CD4-positive, alpha-beta T cell (primary cell): Measurements from ENCODE around the gene SDK1. TPM values are rescaled to one million over a fixed set of nuclear protein-coding genes. Genes with fewer than 3 reads are reported as not detected.

Experiments used
- ATAC-seq: fragments of 200-7000 bp; cut with Tn5 transposase; one replicate; pipeline ENCODE4 v1.10.0; 2022; ENCODE audit warnings: mild to moderate bottlenecking; ENCODE audit not compliant: poor library complexity
- CTCF ChIA-PET: fragments of 350-600 bp; sonication (Branson Sonifier 250); formaldehyde crosslinking; loops from one replicate; lab custom pipeline; 2021; ENCODE audit warnings: antibody characterized with exemption, inconsistent platforms; lab: Charles Lee
- POLR2A ChIA-PET: fragments of 350-600 bp; sonication (Branson Sonifier 250); formaldehyde crosslinking; loops from one replicate; lab custom pipeline; 2021; ENCODE audit warnings: antibody characterized with exemption, inconsistent platforms; lab: Charles Lee
- DNase-seq, 14 experiments: peaks; one replicate each; pipeline ENCODE4 v3.0.0-alpha.2; 2013 to 2020; ENCODE audit warnings: mixed read lengths in 2 of 14
- H3K27ac ChIP-seq, 2 donors: one replicate each; pipeline versions ENCODE4 v1.5.1 to v1.7.0; 2013; ENCODE audit warnings: low read length in 2 of 2, low read depth in 1 of 2, mild to moderate bottlenecking in 1 of 2
- H3K27me3 ChIP-seq, 2 experiments: 1 replicate in 1 of 2; 2 replicates in 1 of 2; pipeline versions ENCODE4 v1.6.1 to v1.7.0; 2013; ENCODE audit warnings: low read length in 2 of 2, control low read depth in 1 of 2, mild to moderate bottlenecking in 1 of 2, moderate library complexity in 1 of 2; ENCODE audit not compliant: insufficient read depth in 2 of 2, control insufficient read depth in 1 of 2
- H3K36me3 ChIP-seq: one replicate; pipeline ENCODE4 v1.6.1; 2013; ENCODE audit warnings: low read length, control low read depth; ENCODE audit not compliant: insufficient read depth
- H3K4me1 ChIP-seq: one replicate; pipeline ENCODE4 v1.6.1; 2013; ENCODE audit warnings: low read length, control low read depth; ENCODE audit not compliant: insufficient read depth
- H3K4me3 ChIP-seq: one replicate; pipeline ENCODE4 v1.5.1; 2013; ENCODE audit warnings: mild to moderate bottlenecking, low read length, moderate library complexity
- H3K9me3 ChIP-seq, 2 experiments: 1 replicate in 1 of 2; 2 replicates in 1 of 2; pipeline versions ENCODE4 v1.6.1 to v1.7.0; 2013; ENCODE audit warnings: low read length in 2 of 2, mild to moderate bottlenecking in 2 of 2, control low read depth in 1 of 2, moderate library complexity in 1 of 2; ENCODE audit not compliant: control insufficient read depth in 1 of 2, insufficient read depth in 1 of 2
- H3K27ac Mint-ChIP-seq: one replicate; pipeline ENCODE4 v1.8.0; 2020; ENCODE audit warnings: mixed read lengths
- H3K27me3 Mint-ChIP-seq: one replicate; pipeline ENCODE4 v1.8.0; 2021; ENCODE audit warnings: mixed read lengths
- H3K36me3 Mint-ChIP-seq: one replicate; pipeline ENCODE4 v1.8.0; 2021; ENCODE audit warnings: low read depth, mixed read lengths
- H3K4me1 Mint-ChIP-seq: one replicate; pipeline ENCODE4 v1.8.0; 2021; ENCODE audit warnings: low read depth, mixed read lengths
- H3K4me3 Mint-ChIP-seq: one replicate; pipeline ENCODE4 v1.8.0; 2020; ENCODE audit warnings: mild to moderate bottlenecking, mixed read lengths
- H3K9me3 Mint-ChIP-seq: one replicate; pipeline ENCODE4 v1.8.0; 2020; ENCODE audit warnings: mixed read lengths
- CTCF ChIP-seq: fragments of 200-600 bp; IDR thresholded peaks from one replicate; pipeline ENCODE4 v1.8.0; 2022; ENCODE audit warnings: antibody characterized with exemption, mild to moderate bottlenecking
- intact Hi-C, 2 experiments: fragments of 100-400 bp; cut with DNase I in 1 of 2; cut with micrococcal nuclease in 1 of 2; formaldehyde crosslinking; loops; one replicate each; pipeline versions ENCODE4 v1.15.1 to v1.9.0; 2023 to 2025; cut with DNase I, micrococcal nuclease
- total RNA-seq, 174 experiments: library from RNA in 2 of 174; stranded (reverse) in 2 of 174; gene quantifications; one replicate each; pipeline ENCODE4 v1.2.3 and lab custom pipeline; 2021 to 2026

SDK1 gene
- total RNA-seq, 2 experiments from 2014 or later = 1.1 to 1.3 TPM

GRCh38 chr7:3265388-3265787 lies 35.7 kb upstream of the SDK1 start:
- Histone ChIP-seq H3K4me3 (no peak overlapping the region), H3K27me3 (peaks cover 2 to 5% of the 10 kb centered on the region in 2 experiments), H3K4me1 (no peaks in the 10 kb centered on the region), H3K9me3 (no peaks in the 10 kb centered on the region), H3K27ac (no peak overlapping the region), H3K36me3 (no peaks in the 10 kb centered on the region)
- peaks cover 34% of the 10 kb centered on the region for H3K27me3 Mint-ChIP-seq
- H3K9me3 Mint-ChIP-seq = no peaks in the 10 kb centered on the region
- ChIA-PET POLR2A (no interaction called here), CTCF (no interaction called here)
- no peak overlapping the region for H3K4me3 Mint-ChIP-seq
- H3K27ac Mint-ChIP-seq = no peak overlapping the region
- intact Hi-C loops = no loop called here
- ATAC-seq = no peak
- no peak for TF ChIP-seq CTCF
- no peaks in the 10 kb centered on the region for H3K36me3 Mint-ChIP-seq
- no peaks in the 10 kb centered on the region for H3K4me1 Mint-ChIP-seq
- no peak for DNase-seq

- ATAC-seq = no peak
- CTCF ChIA-PET = no interaction called here
Measured at GRCh38 chr7:3266240-3266639, 34.8 kb upstream of the SDK1 start.

GRCh38 chr7:3267966-3268690 lies 32.9 kb upstream of the SDK1 start:
- H3K36me3 ChIP-seq = no peaks in the 10 kb centered on the region
- no peak overlapping the region for H3K27ac Mint-ChIP-seq
- ATAC-seq = no peak
- H3K27me3 ChIP-seq = peaks cover 0 to 2% of the 10 kb centered on the region in 2 experiments
- no peak overlapping the region for H3K4me3 ChIP-seq
- H3K36me3 Mint-ChIP-seq = no peaks in the 10 kb centered on the region
- peaks cover 23% of the 10 kb centered on the region for H3K27me3 Mint-ChIP-seq
- no peaks in the 10 kb centered on the region for H3K4me1 Mint-ChIP-seq
- ChIA-PET CTCF (no interaction called here), POLR2A (no interaction called here)
- DNase-seq = no peak
- no peak overlapping the region for H3K4me3 Mint-ChIP-seq
- H3K4me1 ChIP-seq = no peaks in the 10 kb centered on the region
- no peaks in the 10 kb centered on the region for H3K9me3 ChIP-seq
- H3K27ac ChIP-seq = no peak overlapping the region
- intact Hi-C loops = no loop called here
- H3K9me3 Mint-ChIP-seq = no peaks in the 10 kb centered on the region
- no peak for TF ChIP-seq CTCF

More at GRCh38 chr7:3266240-3266639, 34.8 kb upstream of the SDK1 start:
- no peaks in the 10 kb centered on the region for H3K36me3 ChIP-seq
- TF ChIP-seq CTCF = no peak
- intact Hi-C loops = no loop called here
- POLR2A ChIA-PET = no interaction called here
- H3K27ac ChIP-seq = no peak overlapping the region
- H3K36me3 Mint-ChIP-seq = no peaks in the 10 kb centered on the region
- H3K9me3 Mint-ChIP-seq = no peaks in the 10 kb centered on the region
- no peak overlapping the region for H3K4me3 ChIP-seq
- H3K4me3 Mint-ChIP-seq = no peak overlapping the region
- no peak overlapping the region for H3K27ac Mint-ChIP-seq
- peaks cover 0 to 2% of the 10 kb centered on the region in 2 experiments for H3K27me3 ChIP-seq
- H3K4me1 ChIP-seq = no peaks in the 10 kb centered on the region
- H3K4me1 Mint-ChIP-seq = no peaks in the 10 kb centered on the region
- H3K9me3 ChIP-seq = no peaks in the 10 kb centered on the region
- no peak for DNase-seq
- peaks cover 30% of the 10 kb centered on the region for H3K27me3 Mint-ChIP-seq
